Peyer's patch (tissue), 4 donors: ENCODE results near the gene ERVFRD-1. TPM values are rescaled to one million over a fixed set of nuclear protein-coding genes. Genes with fewer than 3 reads are reported as not detected.

Experiments
- DNase-seq, 3 donors: peaks; one replicate each; pipeline ENCODE4 v3.0.0-alpha.2; 2017 to 2019
- H3K27ac ChIP-seq, 4 donors: fragments of 200-600 bp; sonication (generic); one replicate each; pipeline ENCODE4 v1.5.1; 2016 to 2019
- H3K27me3 ChIP-seq, 2 donors: fragments of 200-600 bp; sonication (generic); one replicate each; pipeline ENCODE4 v1.5.1; 2019
- H3K36me3 ChIP-seq, 3 donors: fragments of 200-600 bp; sonication (generic); one replicate each; pipeline ENCODE4 v1.5.1; 2016 to 2019
- H3K4me1 ChIP-seq, 4 donors: fragments of 200-600 bp; sonication (generic); one replicate each; pipeline ENCODE4 v1.5.1; 2016 to 2019
- H3K4me3 ChIP-seq, 4 donors: fragments of 200-600 bp; sonication (generic); 1 replicate in 3 of 4; 2 replicates in 1 of 4; pipeline ENCODE4 v1.5.1; 2016 to 2019; ENCODE audit warnings: mild to moderate bottlenecking in 1 of 4
- H3K9me3 ChIP-seq, 4 donors: fragments of 200-600 bp; sonication (generic); one replicate each; pipeline ENCODE4 v1.5.1; 2016 to 2019; ENCODE audit warnings: mild to moderate bottlenecking in 1 of 4
- CTCF ChIP-seq, 6 experiments: fragments of 450-650 bp in 4 of 6; fragments of 200-600 bp in 2 of 6; sonication (generic) in 1 of 6; IDR thresholded peaks; one replicate each; pipeline ENCODE4 v1.5.1; 2017 to 2019; ENCODE audit warnings: antibody characterized with exemption in 6 of 6, mild to moderate bottlenecking in 3 of 6, moderate library complexity in 1 of 6
- POLR2A ChIP-seq, 2 donors: fragments of 450-650 bp; IDR thresholded peaks; one replicate each; pipeline ENCODE4 v1.5.1; 2017; ENCODE audit warnings: antibody characterized with exemption in 2 of 2, mild to moderate bottlenecking in 2 of 2, moderate library complexity in 2 of 2
- total RNA-seq, 4 donors: library from RNA; depleted of rRNA; stranded (reverse); fragments of >200 nt; gene quantifications; one replicate each; pipeline ENCODE4 v1.1.0, GENCODE V29; 2016

The ERVFRD-1 gene
- total RNA-seq, 4 donors from 2014 or later, result not detected

- H3K36me3 ChIP-seq, result no peaks in the 10 kb centered on the region
- no peaks in the 10 kb centered on the region for H3K9me3 ChIP-seq
- no peaks in the 10 kb centered on the region for H3K27me3 ChIP-seq
- no peak overlapping the region for H3K27ac ChIP-seq
- H3K4me1 ChIP-seq, result peaks cover 0 to 26% (median 2%) of the 10 kb centered on the region in 4 donors
- no peak for DNase-seq
- no peak overlapping the region for H3K4me3 ChIP-seq
- TF ChIP-seq POLR2A (IDR thresholded peaks at IDR 0.05) (no peak), CTCF (IDR thresholded peaks at IDR 0.05) (no peak)
Measured at GRCh38 chr6:11097476-11097875, 14.0 kb downstream of the ERVFRD-1 start.

- TF ChIP-seq CTCF (IDR thresholded peaks at IDR 0.05) (no peak), POLR2A (IDR thresholded peaks at IDR 0.05) (no peak)
- Histone ChIP-seq H3K9me3 (no peaks in the 10 kb centered on the region), H3K27ac (no peak overlapping the region), H3K36me3 (no peaks in the 10 kb centered on the region), H3K27me3 (no peaks in the 10 kb centered on the region), H3K4me3 (no peak overlapping the region), H3K4me1 (peaks cover 0 to 26% (median 2%) of the 10 kb centered on the region in 4 donors)
- peak in 1 of 3 donors; percentile 52 for DNase-seq
Measured at GRCh38 chr6:11096109-11096508, 15.4 kb downstream of the ERVFRD-1 start.

- no peak for TF ChIP-seq CTCF (IDR thresholded peaks at IDR 0.05)
- TF ChIP-seq POLR2A (IDR thresholded peaks at IDR 0.05), result no peak
- Histone ChIP-seq H3K4me3 (peak overlapping the region; percentile 88 to 100 (median 95)), H3K27ac (peak overlapping the region in 3 of 4 donors; percentile 98 to 99 (median 99)), H3K4me1 (peaks cover 0 to 26% (median 2%) of the 10 kb centered on the region in 4 donors), H3K27me3 (no peaks in the 10 kb centered on the region), H3K9me3 (no peaks in the 10 kb centered on the region), H3K36me3 (no peaks in the 10 kb centered on the region)
- no peak for DNase-seq
Measured at GRCh38 chr6:11094941-11095340, 16.6 kb downstream of the ERVFRD-1 start.

GRCh38 chr6:11094411-11094851 is 17.1 kb downstream of the ERVFRD-1 start:
- Histone ChIP-seq H3K27ac (peak overlapping the region; percentile 98 to 99 (median 99)), H3K27me3 (no peaks in the 10 kb centered on the region), H3K36me3 (no peaks in the 10 kb centered on the region), H3K4me1 (peaks cover 0 to 26% (median 2%) of the 10 kb centered on the region in 4 donors), H3K4me3 (peak overlapping the region; percentile 88 to 100 (median 95)), H3K9me3 (no peaks in the 10 kb centered on the region)
- TF ChIP-seq CTCF (IDR thresholded peaks at IDR 0.05), result no peak
- peak in 1 of 2 donors; percentile 16 for TF ChIP-seq POLR2A (IDR thresholded peaks at IDR 0.05)
- peak in 2 of 3 donors; percentile 63 to 75 for DNase-seq

GRCh38 chr6:11093626-11094410 is 17.7 kb downstream of the ERVFRD-1 start, which contains the start of gene SMIM13:
SMIM13 (plus strand) TSS chr6:11093834; CDS start chr6:11094314, 480 bp downstream.
- DNase-seq, result peak; percentile 97 to 99 (median 98)
- Histone ChIP-seq H3K4me1 (peaks cover 0 to 26% (median 2%) of the 10 kb centered on the region in 4 donors), H3K27ac (peak within 1 kb of the TSS; percentile 98 to 99 (median 99)), H3K9me3 (no peaks in the 10 kb centered on the region), H3K36me3 (no peaks in the 10 kb centered on the region), H3K4me3 (peak within 1 kb of the TSS; percentile 88 to 100 (median 95)), H3K27me3 (no peaks in the 10 kb centered on the region)
- peak; percentile 58 to 61 for TF ChIP-seq POLR2A (IDR thresholded peaks at IDR 0.05)
- TF ChIP-seq CTCF (IDR thresholded peaks at IDR 0.05), result peak; percentile 45 to 73 (median 62)
